ENCODE measurements around the gene PIAS1. TPM values are rescaled to one million over a fixed set of nuclear protein-coding genes. Genes with fewer than 3 reads are reported as not detected.
"Not testable (repeated sequence)": the region's sequence is repeated elsewhere in the genome, so short reads cannot be mapped to it uniquely, and the experiment has no call there.

PIAS1 gene
- total RNA-seq (2014; rRNA removed; shearing (Covaris generic)): 56.7 and 70.7 TPM in 2 replicates

GRCh38 chr15:68053701-68054627 lies at the start of gene PIAS1:
Gene PIAS1, plus strand, starts transcription at chr15:68054315. Its CDS starts 12 bp downstream, at chr15:68054327.
- peaks cover 16% of the 10 kb centered on the region for H3K4me1 ChIP-seq
- peak; percentile 98 to 99 for DNase-seq
- H3K4me3 ChIP-seq: peak within 1 kb of the TSS; percentile 97
- no peaks in the 10 kb centered on the region for H3K27me3 ChIP-seq
- no peaks in the 10 kb centered on the region for H3K36me3 ChIP-seq
- no peaks in the 10 kb centered on the region for H3K9me3 ChIP-seq (replicated peaks)
- H3K27ac ChIP-seq: peak within 1 kb of the TSS; percentile 99

GRCh38 chr15:68007642-68008041 lies 46.5 kb upstream of the PIAS1 start:
- H3K27ac ChIP-seq; DNase-seq; H3K27me3 ChIP-seq; H3K4me3 ChIP-seq; H3K9me3 ChIP-seq (replicated peaks); H3K36me3 ChIP-seq; H3K4me1 ChIP-seq: not testable (repeated sequence)

GRCh38 chr15:68010361-68011153 lies 43.6 kb upstream of the PIAS1 start:
- Histone ChIP-seq H3K36me3 (no peaks in the 10 kb centered on the region), H3K4me1 (no peaks in the 10 kb centered on the region), H3K27ac (no peak overlapping the region), H3K9me3 (replicated peaks) (0 out of 2 replicates have a peak, but pooled peaks cover 4% of the 10 kb centered on the region), H3K27me3 (no peaks in the 10 kb centered on the region; the same call in 1 of the 2 replicates), H3K4me3 (no peak overlapping the region)
- no peak for DNase-seq

GRCh38 chr15:68012911-68013310 lies 41.2 kb upstream of the PIAS1 start:
- H3K36me3 ChIP-seq: no peaks in the 10 kb centered on the region
- no peak for DNase-seq
- no peaks in the 10 kb centered on the region; the same call in 1 of the 2 replicates for H3K27me3 ChIP-seq
- H3K4me1 ChIP-seq: no peaks in the 10 kb centered on the region
- H3K4me3 ChIP-seq: no peak overlapping the region
- 0 out of 2 replicates have a peak, but pooled peaks cover 4% of the 10 kb centered on the region for H3K9me3 ChIP-seq (replicated peaks)
- no peak overlapping the region for H3K27ac ChIP-seq

- Histone ChIP-seq H3K36me3 (no peaks in the 10 kb centered on the region), H3K4me1 (no peaks in the 10 kb centered on the region), H3K4me3 (no peak overlapping the region), H3K27ac (no peak overlapping the region), H3K9me3 (replicated peaks) (0 out of 2 replicates have a peak, but pooled peaks cover 4% of the 10 kb centered on the region), H3K27me3 (no peaks in the 10 kb centered on the region; the same call in 1 of the 2 replicates)
- no peak for DNase-seq
These were observed 39.9 kb upstream of the PIAS1 start for GRCh38 chr15:68014219-68014618.

GRCh38 chr15:68015244-68015643 lies 38.9 kb upstream of the PIAS1 start:
- no peaks in the 10 kb centered on the region; the same call in 1 of the 2 replicates for H3K27me3 ChIP-seq
- no peak for DNase-seq
- H3K4me3 ChIP-seq: no peak overlapping the region
- no peaks in the 10 kb centered on the region for H3K9me3 ChIP-seq (replicated peaks)
- H3K27ac ChIP-seq: no peak overlapping the region
- no peaks in the 10 kb centered on the region for H3K36me3 ChIP-seq
- no peaks in the 10 kb centered on the region for H3K4me1 ChIP-seq

GRCh38 chr15:68017201-68017600 lies 36.9 kb upstream of the PIAS1 start:
- Histone ChIP-seq H3K27ac (no peak overlapping the region), H3K36me3 (no peaks in the 10 kb centered on the region), H3K4me1 (no peaks in the 10 kb centered on the region), H3K4me3 (no peak overlapping the region), H3K9me3 (replicated peaks) (no peaks in the 10 kb centered on the region), H3K27me3 (no peaks in the 10 kb centered on the region; the same call in 1 of the 2 replicates)
- DNase-seq: no peak

- DNase-seq: no peak
- H3K4me3 ChIP-seq: no peak overlapping the region
- H3K4me1 ChIP-seq: no peaks in the 10 kb centered on the region
- H3K27ac ChIP-seq: no peak overlapping the region
- H3K27me3 ChIP-seq: no peaks in the 10 kb centered on the region
- H3K36me3 ChIP-seq: no peaks in the 10 kb centered on the region
- no peaks in the 10 kb centered on the region for H3K9me3 ChIP-seq (replicated peaks)
These were observed 35.2 kb upstream of the PIAS1 start for GRCh38 chr15:68018797-68019444.

GRCh38 chr15:68019814-68020525 lies 34.1 kb upstream of the PIAS1 start:
- Histone ChIP-seq H3K4me1 (no peaks in the 10 kb centered on the region), H3K27me3 (no peaks in the 10 kb centered on the region), H3K4me3 (no peak overlapping the region), H3K27ac (no peak overlapping the region), H3K36me3 (no peaks in the 10 kb centered on the region), H3K9me3 (replicated peaks) (no peaks in the 10 kb centered on the region)
- no peak for DNase-seq

- Histone ChIP-seq H3K4me3 (no peak overlapping the region), H3K36me3 (no peaks in the 10 kb centered on the region), H3K4me1 (no peaks in the 10 kb centered on the region), H3K27ac (no peak overlapping the region), H3K9me3 (replicated peaks) (no peaks in the 10 kb centered on the region), H3K27me3 (no peaks in the 10 kb centered on the region)
- DNase-seq: no peak
These were observed 33.4 kb upstream of the PIAS1 start for GRCh38 chr15:68020685-68021084.

GRCh38 chr15:68022061-68022460 lies 32.1 kb upstream of the PIAS1 start:
- H3K9me3 ChIP-seq (replicated peaks): no peaks in the 10 kb centered on the region
- H3K4me1 ChIP-seq: no peaks in the 10 kb centered on the region
- H3K4me3 ChIP-seq: no peak overlapping the region
- no peak for DNase-seq
- H3K36me3 ChIP-seq: no peaks in the 10 kb centered on the region
- no peaks in the 10 kb centered on the region for H3K27me3 ChIP-seq
- no peak overlapping the region for H3K27ac ChIP-seq

- Histone ChIP-seq H3K27ac (no peak overlapping the region), H3K4me1 (no peaks in the 10 kb centered on the region), H3K36me3 (no peaks in the 10 kb centered on the region), H3K4me3 (no peak overlapping the region), H3K27me3 (no peaks in the 10 kb centered on the region), H3K9me3 (replicated peaks) (no peaks in the 10 kb centered on the region)
- DNase-seq: no peak
These were observed 30.6 kb upstream of the PIAS1 start for GRCh38 chr15:68023307-68024101.

- Histone ChIP-seq H3K9me3 (replicated peaks) (no peaks in the 10 kb centered on the region), H3K4me3 (no peak overlapping the region), H3K27ac (no peak overlapping the region), H3K27me3 (no peaks in the 10 kb centered on the region; the same call in 1 of the 2 replicates), H3K36me3 (no peaks in the 10 kb centered on the region), H3K4me1 (no peaks in the 10 kb centered on the region)
- no peak for DNase-seq
These were observed 28.2 kb upstream of the PIAS1 start for GRCh38 chr15:68025835-68026424.
